ENCODE results near the gene PTCH1. TPM values are rescaled to one million over a fixed set of nuclear protein-coding genes. Genes with fewer than 3 reads are reported as not detected.

PTCH1 gene
- total RNA-seq, 1 donor from 2014 or later = 33.3 TPM

GRCh38 chr9:95499847-95500246 is 16.9 kb downstream of the PTCH1 start:
- no peak for ATAC-seq
- no peak overlapping the region for H3K27ac ChIP-seq
- no peaks in the 10 kb centered on the region for H3K27me3 ChIP-seq (ENCODE audit: low read depth)

GRCh38 chr9:95499046-95499676 is 17.6 kb downstream of the PTCH1 start:
- no peak for TF ChIP-seq CTCF (IDR thresholded peaks at IDR 0.05)
- Histone ChIP-seq H3K9me3 (no peaks in the 10 kb centered on the region), H3K4me3 (no peak overlapping the region), H3K27ac (no peak overlapping the region), H3K36me3 (no peaks in the 10 kb centered on the region), H3K4me1 (peaks cover 46% of the 10 kb centered on the region), H3K27me3 (ENCODE audit: low read depth) (no peaks in the 10 kb centered on the region)
- intact Hi-C loops (cut with DNase I) = no loop called here
- no peak for DNase-seq
- no peak for ATAC-seq

More at GRCh38 chr9:95499847-95500246, 16.9 kb downstream of the PTCH1 start:
- H3K4me1 ChIP-seq = peaks cover 49% of the 10 kb centered on the region
- TF ChIP-seq CTCF (IDR thresholded peaks at IDR 0.05) = no peak
- H3K9me3 ChIP-seq = no peaks in the 10 kb centered on the region
- no peak overlapping the region for H3K4me3 ChIP-seq
- H3K36me3 ChIP-seq = no peaks in the 10 kb centered on the region
- no peak for DNase-seq
- intact Hi-C loops (cut with DNase I) = no loop called here

DNA sequence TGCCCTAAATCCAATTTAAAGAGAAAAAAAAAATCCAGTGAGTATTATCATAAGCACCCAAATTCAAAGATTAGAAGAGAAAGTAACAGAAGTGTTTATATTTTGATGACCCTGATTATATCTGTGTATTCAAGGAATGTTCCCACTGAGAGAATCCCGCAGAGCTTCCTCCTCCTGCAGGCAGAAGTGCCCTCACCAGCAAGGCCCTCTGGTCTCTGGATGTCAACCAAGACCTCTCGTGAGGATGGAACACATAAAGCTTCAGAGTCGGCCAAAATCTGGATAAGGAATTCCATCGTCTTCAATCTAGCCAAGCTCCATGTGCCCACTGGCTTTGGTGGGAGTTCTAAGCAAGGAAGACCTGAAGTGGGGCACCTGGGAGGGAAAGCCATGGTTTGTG is 18.1 kb downstream of the PTCH1 start:
- intact Hi-C loops (cut with DNase I) = no loop called here
- Histone ChIP-seq H3K27ac (no peak overlapping the region), H3K4me3 (no peak overlapping the region), H3K27me3 (ENCODE audit: low read depth) (no peaks in the 10 kb centered on the region), H3K9me3 (no peaks in the 10 kb centered on the region), H3K4me1 (peaks cover 45% of the 10 kb centered on the region), H3K36me3 (no peaks in the 10 kb centered on the region)
- DNase-seq (no peak), ATAC-seq (no peak)
- TF ChIP-seq CTCF (IDR thresholded peaks at IDR 0.05) = no peak

GRCh38 chr9:95497772-95498171 is 19.0 kb downstream of the PTCH1 start:
- Histone ChIP-seq H3K4me1 (peaks cover 37% of the 10 kb centered on the region), H3K36me3 (no peaks in the 10 kb centered on the region), H3K27me3 (ENCODE audit: low read depth) (no peaks in the 10 kb centered on the region), H3K9me3 (no peaks in the 10 kb centered on the region), H3K4me3 (no peak overlapping the region), H3K27ac (no peak overlapping the region)
- intact Hi-C loops (cut with DNase I) = no loop called here
- ATAC-seq (no peak), DNase-seq (no peak)
- no peak for TF ChIP-seq CTCF (IDR thresholded peaks at IDR 0.05)

DNA sequence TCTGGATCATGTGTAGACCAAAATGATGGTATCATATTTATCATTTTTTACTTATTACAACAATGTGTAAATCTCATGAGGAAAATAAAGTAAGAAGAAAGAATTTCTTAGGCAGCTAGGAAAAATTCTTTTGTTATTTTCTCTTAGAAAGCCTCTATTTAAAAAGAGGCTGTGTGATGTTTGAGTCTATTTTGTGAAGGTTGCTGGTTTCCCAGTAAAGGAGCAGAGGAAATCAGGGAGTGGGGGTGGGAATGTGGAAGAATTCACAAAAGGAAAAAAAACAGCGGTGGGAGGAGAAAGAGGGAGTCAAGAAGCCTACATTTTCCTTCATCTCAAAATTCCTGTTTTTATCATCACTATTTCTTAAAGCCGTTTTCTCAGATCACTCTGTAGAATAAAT is 20.1 kb downstream of the PTCH1 start:
- H3K36me3 ChIP-seq = no peaks in the 10 kb centered on the region
- H3K27ac ChIP-seq = no peak overlapping the region
- ATAC-seq = no peak
- no peaks in the 10 kb centered on the region for H3K9me3 ChIP-seq
- peaks cover 35% of the 10 kb centered on the region for H3K4me1 ChIP-seq
- H3K4me3 ChIP-seq = no peak overlapping the region
- TF ChIP-seq CTCF (IDR thresholded peaks at IDR 0.05) = no peak
- intact Hi-C loops (cut with DNase I) = no loop called here
- DNase-seq = no peak
- no peaks in the 10 kb centered on the region for H3K27me3 ChIP-seq (ENCODE audit: low read depth)
